CD4-positive, alpha-beta T cell treated with Interleukin-4 for 4 hours (primary cell): ENCODE results near the gene OR6N2.

Experiments
- DNase-seq: peaks from one replicate; pipeline ENCODE4 v3.0.0-alpha.2; 2020

OR6N2 gene

GRCh38 chr1:158752155-158752712 is 28.8 kb downstream of the OR6N2 start:
- no peak for DNase-seq

DNA sequence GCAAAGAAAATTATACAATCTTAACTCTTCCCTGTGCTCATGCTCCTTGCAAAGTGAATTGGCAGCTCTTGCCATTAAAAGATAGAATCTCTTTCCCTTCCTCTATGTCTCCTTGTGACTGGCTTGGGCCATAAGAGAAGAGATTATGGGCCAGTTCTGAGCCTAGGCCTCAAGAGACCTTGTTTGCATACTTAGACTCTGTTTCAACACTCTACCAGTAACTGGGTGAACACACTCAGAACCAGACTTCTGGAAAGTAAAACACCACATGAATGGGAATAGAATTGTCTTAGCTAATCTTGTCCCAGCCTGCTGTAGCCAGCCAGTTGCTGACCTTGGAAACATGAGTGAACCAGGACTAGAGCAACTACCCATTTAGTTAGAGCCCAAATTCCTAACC is 45.2 kb downstream of the OR6N2 start:
- no peak for DNase-seq

DNA sequence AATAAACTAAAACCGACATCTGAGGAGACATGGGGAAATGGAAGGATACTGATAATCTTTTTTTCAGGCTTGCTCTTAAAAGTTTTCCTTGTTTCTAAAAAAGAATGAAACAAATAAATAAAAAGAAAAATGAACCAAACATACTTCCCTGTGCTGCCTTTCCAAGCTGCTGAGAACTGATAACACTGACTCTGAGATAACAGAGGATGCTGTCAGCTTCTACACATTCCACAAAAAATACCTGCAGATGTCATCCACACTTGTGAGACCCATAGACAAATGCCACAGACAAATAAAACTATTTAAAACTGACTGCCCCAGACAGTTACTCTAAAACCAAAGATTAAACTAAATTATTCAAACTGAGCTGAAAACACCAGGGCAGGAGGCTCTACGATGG is 48.5 kb downstream of the OR6N2 start:
- no peak for DNase-seq

GRCh38 chr1:158731707-158732106 is 49.3 kb downstream of the OR6N2 start:
- no peak for DNase-seq

DNA sequence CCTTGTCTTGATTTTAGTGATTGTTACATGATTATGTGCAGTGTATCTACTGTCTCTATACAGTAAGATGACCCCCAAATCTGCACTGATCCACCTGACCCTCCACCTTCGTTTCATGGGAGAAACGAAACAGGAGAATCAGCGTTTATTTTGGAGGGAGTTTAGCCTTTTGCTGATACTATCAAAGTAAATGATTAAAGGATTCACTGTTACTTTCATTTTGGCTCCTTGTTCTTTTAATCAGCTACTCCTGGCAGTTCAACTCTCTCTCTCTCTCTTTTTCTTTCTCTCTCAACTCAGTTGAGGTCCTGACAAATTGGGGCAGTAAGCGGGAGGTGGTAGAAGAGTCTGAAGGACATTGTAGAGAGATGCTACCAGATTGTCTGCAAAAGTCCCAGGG is 50.6 kb downstream of the OR6N2 start:
- DNase-seq: no peak

DNA sequence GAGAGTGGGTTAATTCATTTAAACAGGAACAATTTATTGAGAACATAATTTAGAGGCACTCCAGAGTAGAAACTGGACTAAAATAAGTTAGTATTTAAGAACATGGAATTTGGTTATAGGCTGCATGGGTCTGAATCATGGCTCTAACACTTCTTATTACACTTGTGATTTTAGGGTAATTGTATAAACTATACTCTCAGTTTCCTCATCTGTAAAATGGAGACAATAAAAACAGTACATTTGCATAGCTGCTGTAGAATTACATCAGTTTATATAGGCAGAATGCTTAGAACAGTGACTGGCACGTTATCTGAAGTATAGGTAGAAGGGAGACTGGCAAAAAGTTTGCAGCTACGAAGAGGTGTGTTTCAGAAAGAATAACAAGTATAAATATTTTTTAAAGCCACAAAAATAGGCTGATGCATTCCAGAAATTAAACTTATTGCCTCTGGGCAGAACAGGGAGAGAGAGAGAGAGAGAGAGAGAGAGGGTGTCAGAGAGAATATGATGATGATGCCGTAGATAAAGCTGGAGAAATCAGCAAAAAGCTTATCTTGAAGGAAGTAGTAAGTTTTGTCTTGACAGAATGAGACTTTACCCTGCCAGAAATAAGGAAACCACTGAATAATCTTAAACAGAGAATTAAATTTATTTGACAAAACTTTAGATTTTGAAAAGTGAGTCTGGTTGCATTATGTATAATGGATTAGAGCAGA is 52.3 kb downstream of the OR6N2 start:
- no peak for DNase-seq

DNA sequence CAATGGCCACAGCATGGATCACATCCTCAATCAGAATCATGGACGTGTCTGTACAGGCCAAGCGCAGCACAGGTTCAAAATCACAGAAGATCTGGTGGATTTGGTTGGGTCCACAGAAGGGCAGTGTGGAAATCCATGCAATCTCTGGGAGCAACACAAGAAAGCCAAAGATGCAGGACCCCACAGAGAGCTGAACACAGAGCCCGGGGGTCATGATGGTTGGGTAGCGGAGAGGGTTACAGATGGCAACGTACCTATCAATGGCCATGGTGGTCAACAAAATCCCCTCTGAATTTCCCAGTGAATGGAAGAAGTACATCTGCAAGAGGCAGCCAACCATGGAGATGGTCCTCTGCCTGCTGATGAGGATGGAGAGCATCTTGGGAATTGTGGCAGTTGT is 56.6 kb downstream of the OR6N2 start:
- DNase-seq: no peak
